ENCODE results near the gene NR4A1.

- no peak for TF ChIP-seq CTCF (IDR thresholded peaks at IDR 0.05)
- no peak for TF ChIP-seq POLR2A (IDR thresholded peaks at IDR 0.05; ENCODE audit: low read depth)
Measured at GRCh38 chr12:52038447-52038846, 12.8 kb upstream of the NR4A1 start.
